A549 (cell line): ENCODE measurements around the gene IL17B. TPM values are rescaled to one million over a fixed set of nuclear protein-coding genes. Genes with fewer than 3 reads are reported as not detected.

Experiments used
- ATAC-seq, 2 experiments: fragments of 200-7000 bp in 1 of 2; fragments of >200 bp in 1 of 2; cut with Nextera tagmentation in 1 of 2; cut with Tn5 transposase in 1 of 2; 3 replicates each; pipeline versions ENCODE4 v1.8.0 to v1.9.1; 2018 to 2020; ENCODE audit warnings: mild to moderate bottlenecking in 1 of 2, moderate library complexity in 1 of 2
- CTCF ChIA-PET: fragments of 300-600 bp; sonication (Branson Sonifier 250); formaldehyde crosslinking; extraction: SDS; loops from one replicate; lab custom pipeline; 2021; ENCODE audit warnings: antibody characterized with exemption, inconsistent platforms; lab: Yijun Ruan, JAX
- POLR2A ChIA-PET: fragments of 350-600 bp; formaldehyde crosslinking; extraction: SDS; loops from one replicate; lab custom pipeline; 2021; ENCODE audit warnings: antibody characterized with exemption, inconsistent platforms; lab: Yijun Ruan, JAX
- DNase-seq, 2 experiments: peaks; one replicate each; pipeline versions ENCODE4 v3.0.0 to v3.0.0-alpha.2; 2011 to 2016; ENCODE audit warnings: low read depth in 1 of 2, low spot score in 1 of 2
- FAIRE-seq: peaks from 2 replicates; lab custom pipeline; 2011; peaks lifted over from hg19 to GRCh38; lab: Jason Lieb, UNC
- H3K27ac ChIP-seq, 2 experiments: fragments of >200 bp; sonication (Bioruptor Twin); formaldehyde crosslinking; 3 replicates each; pipeline ENCODE4 v1.5.1; 2016 to 2017
- H3K4me1 ChIP-seq: fragments of >200 bp; sonication (Bioruptor Twin); formaldehyde crosslinking; 3 replicates; pipeline ENCODE4 v1.6.1; 2016
- H3K4me2 ChIP-seq: fragments of >200 bp; sonication (Bioruptor Twin); formaldehyde crosslinking; 3 replicates; pipeline ENCODE4 v1.6.1; 2016
- H3K4me3 ChIP-seq: fragments of >200 bp; sonication (Bioruptor Twin); formaldehyde crosslinking; 3 replicates; pipeline ENCODE4 v1.5.1; 2016
- H3K9me3 ChIP-seq: fragments of >200 bp; sonication (Bioruptor Twin); formaldehyde crosslinking; 3 replicates; pipeline ENCODE4 v1.6.1; 2016
- CBX2 ChIP-seq: fragments of 200-600 bp; sonication (generic); IDR thresholded peaks from 2 replicates; pipeline ENCODE4 v1.6.1; 2016; ENCODE audit warnings: low read depth, mild to moderate bottlenecking, borderline replicate concordance
- CEBPB ChIP-seq, 2 experiments: fragments of >200 bp in 1 of 2; sonication (Bioruptor Twin) in 1 of 2; formaldehyde crosslinking in 1 of 2; IDR thresholded peaks; 2 replicates each; pipeline ENCODE4 v1.6.1; 2012 to 2016
- CHD2 ChIP-seq: fragments of 150-350 bp; IDR thresholded peaks from 2 replicates; pipeline ENCODE4 v1.6.1; 2014; ENCODE audit warnings: low read length; ENCODE audit not compliant: partially characterized antibody
- EHMT2 ChIP-seq: fragments of 200-600 bp; sonication (generic); IDR thresholded peaks from 2 replicates; pipeline ENCODE4 v1.6.1; 2016; ENCODE audit warnings: antibody characterized with exemption, low read depth, mild to moderate bottlenecking, moderate library complexity
- ELK1 ChIP-seq: fragments of 150-350 bp; IDR thresholded peaks from 2 replicates; pipeline ENCODE4 v1.6.1; 2014; ENCODE audit warnings: low read depth, mild to moderate bottlenecking, low read length
- EP300 ChIP-seq, 2 experiments: fragments of >200 bp; sonication (Bioruptor Twin); formaldehyde crosslinking; IDR thresholded peaks; 2 replicates in 1 of 2; 3 replicates in 1 of 2; pipeline ENCODE4 v1.6.1; 2016 to 2017
- FOSB ChIP-seq: fragments of 250-450 bp; sonication (Bioruptor Pico); IDR thresholded peaks from 2 replicates; pipeline ENCODE4 v1.5.0; 2020; ENCODE audit warnings: mild to moderate bottlenecking, moderate library complexity
- HDAC2 ChIP-seq: fragments of 200-600 bp; sonication (generic); IDR thresholded peaks from 2 replicates; pipeline ENCODE4 v1.6.1; 2016
- HES2 ChIP-seq: fragments of >200 bp; sonication (Bioruptor Twin); formaldehyde crosslinking; IDR thresholded peaks from 2 replicates; pipeline ENCODE4 v1.6.1; 2016
- HEYL ChIP-seq: fragments of 250-450 bp; sonication (Bioruptor Pico); IDR thresholded peaks from 2 replicates; pipeline ENCODE4 v1.8.0; 2021; ENCODE audit warnings: mild to moderate bottlenecking, moderate library complexity
- HMGXB4 ChIP-seq: fragments of 250-450 bp; sonication (Bioruptor Pico); IDR thresholded peaks from 2 replicates; pipeline ENCODE4 v1.5.0; 2021; ENCODE audit warnings: mild to moderate bottlenecking, moderate library complexity, borderline replicate concordance
- HOXB13 ChIP-seq: fragments of 250-450 bp; sonication (Bioruptor Pico); IDR thresholded peaks from 2 replicates; pipeline ENCODE4 v1.5.0; 2020; ENCODE audit warnings: low read depth, mild to moderate bottlenecking, moderate library complexity
- HOXB5 ChIP-seq: fragments of 250-450 bp; sonication (Bioruptor Pico); IDR thresholded peaks from 2 replicates; pipeline ENCODE4 v1.5.0; 2020; ENCODE audit warnings: mild to moderate bottlenecking, moderate library complexity
- JUN ChIP-seq, 2 experiments: fragments of >200 bp; sonication (Bioruptor Twin); formaldehyde crosslinking; IDR thresholded peaks; 2 replicates in 1 of 2; 3 replicates in 1 of 2; pipeline ENCODE4 v1.6.1; 2016 to 2017
- KDM1A ChIP-seq: fragments of 200-600 bp; sonication (generic); IDR thresholded peaks from 2 replicates; pipeline ENCODE4 v1.6.1; 2016; ENCODE audit warnings: low read depth, mild to moderate bottlenecking
- KDM5A ChIP-seq: fragments of 200-600 bp; sonication (generic); IDR thresholded peaks from 2 replicates; pipeline ENCODE4 v1.6.1; 2016; ENCODE audit warnings: antibody characterized with exemption, mild to moderate bottlenecking
- MAFK ChIP-seq: fragments of 450-650 bp; IDR thresholded peaks from 2 replicates; pipeline ENCODE4 v1.6.1; 2014; ENCODE audit not compliant: partially characterized antibody
- MAZ ChIP-seq: fragments of 150-350 bp; IDR thresholded peaks from 2 replicates; pipeline ENCODE4 v1.6.1; 2014; ENCODE audit warnings: antibody characterized with exemption, low read depth, low read length, borderline replicate concordance
- POLR2A ChIP-seq: IDR thresholded peaks from 2 replicates; pipeline ENCODE4 v1.6.1; 2012; ENCODE audit warnings: mild to moderate bottlenecking, low read length
- RAD21 ChIP-seq, 2 experiments: fragments of >200 bp in 1 of 2; sonication (Bioruptor Twin) in 1 of 2; formaldehyde crosslinking in 1 of 2; IDR thresholded peaks in 1 of 2; conservative IDR thresholded peaks in 1 of 2; 2 replicates in 1 of 2; 3 replicates in 1 of 2; pipeline ENCODE4 v1.6.1; 2012 to 2018; ENCODE audit warnings: inconsistent platforms in 1 of 2
- RARB ChIP-seq: fragments of 250-450 bp; sonication (Bioruptor Pico); IDR thresholded peaks from 2 replicates; pipeline ENCODE4 v1.8.0; 2021; ENCODE audit warnings: mild to moderate bottlenecking, moderate library complexity
- RFX5 ChIP-seq: fragments of 450-650 bp; IDR thresholded peaks from 2 replicates; pipeline ENCODE4 v1.7.1; 2014; ENCODE audit warnings: antibody characterized with exemption, mild to moderate bottlenecking, moderate library complexity
- RNF2 ChIP-seq: fragments of 200-600 bp; sonication (generic); IDR thresholded peaks from 2 replicates; pipeline ENCODE4 v1.6.1; 2016; ENCODE audit warnings: low read depth, mild to moderate bottlenecking, antibody characterized with exemption, moderate library complexity, borderline replicate concordance
- TFCP2L1 ChIP-seq: fragments of 250-450 bp; sonication (Bioruptor Pico); IDR thresholded peaks from 2 replicates; pipeline ENCODE4 v1.5.0; 2021; ENCODE audit warnings: mild to moderate bottlenecking
- TP53 ChIP-seq: fragments of 250-450 bp; sonication (Bioruptor Pico); IDR thresholded peaks from 2 replicates; pipeline ENCODE4 v1.5.0; 2021; ENCODE audit warnings: mild to moderate bottlenecking, moderate library complexity
- USF2 ChIP-seq: fragments of 450-650 bp; IDR thresholded peaks from 2 replicates; pipeline ENCODE4 v1.6.1; 2014; ENCODE audit warnings: antibody characterized with exemption
- ZC3H11A ChIP-seq: fragments of 450-650 bp; IDR thresholded peaks from 2 replicates; pipeline ENCODE4 v1.6.1; 2014; ENCODE audit warnings: antibody characterized with exemption, mild to moderate bottlenecking
- ZSCAN20 ChIP-seq: fragments of 250-450 bp; sonication (Bioruptor Pico); IDR thresholded peaks from 2 replicates; pipeline ENCODE4 v1.8.0; 2022; ENCODE audit warnings: mild to moderate bottlenecking, moderate library complexity
- WGBS: methylation state at CpG from one replicate; pipeline ENCODE4 v1.1.6; 2017; ENCODE audit errors: missing lambda C conversion rate; 5-methylcytosine and 5-hydroxymethylcytosine counted together
- polyA minus RNA-seq: library from RNA; depleted of rRNA, polyadenylated mRNA; stranded (reverse); fragments of >200 nt; gene quantifications from 2 replicates; pipeline ENCODE4 v1.2.3, GENCODE V29; 2011; rRNA and poly(A)+ RNA removed
- polyA plus RNA-seq, 4 experiments: library from polyadenylated mRNA; depleted of rRNA in 3 of 4; stranded (reverse); fragments of >200 nt; fragmentation: RNase III in 1 of 4; extraction: RNeasy Plus Mini Kit Qiagen cat#74134 plus additional on column Dnase treatment in 1 of 4; gene quantifications; 2 replicates in 3 of 4; 3 replicates in 1 of 4; pipeline ENCODE4 v1.2.3, GENCODE V29; 2011 to 2017

IL17B gene
- polyA plus RNA-seq (2011; rRNA removed) (0.23 and 0.30 TPM in 2 replicates), polyA plus RNA-seq (2017; fragmentation: RNase III; extraction: RNeasy Plus Mini Kit Qiagen cat#74134 plus additional on column Dnase treatment) (not detected in 3 replicates), polyA minus RNA-seq (not detected in 2 replicates)
- polyA plus RNA-seq (2012; cell fraction: cytosol; rRNA removed), result 0.33 and 0.34 TPM in 2 replicates
- 0.28 and 0.49 TPM in 2 replicates for polyA plus RNA-seq (2012; cell fraction: nucleus; rRNA removed)

GRCh38 chr5:149379177-149379761 lies at the start of gene IL17B:
Gene IL17B, minus strand, starts transcription at chr5:149379292. Its CDS starts 67 bp downstream, at chr5:149379225.
- H3K9me3 ChIP-seq, result no peaks in the 10 kb centered on the region
- no peak within 1 kb of the TSS for H3K4me3 ChIP-seq
- DNase-seq (no peak), ATAC-seq (no peak), FAIRE-seq (no peak)
- H3K27ac ChIP-seq, result no peak within 1 kb of the TSS
- CTCF ChIA-PET, result interaction anchor here (0.7 to 44.9 kb wide), 7 partner anchors 10 to 239 kb away, joined by 3 to 1709 read pairs (median 71); no protein-coding TSS in a partner anchor
- WGBS, result 72% methylated on average over 22 of the region's 22 CpGs
- POLR2A ChIA-PET, result no interaction called here
- no peaks in the 10 kb centered on the region; the same call in 2 of the 3 replicates for H3K4me1 ChIP-seq
- TF ChIP-seq TFCP2L1 (CRISPR knock-in tag), result no peak
- TF ChIP-seq RNF2, result no peak
- no peak for TF ChIP-seq ZSCAN20 (CRISPR knock-in tag)
- TF ChIP-seq ZC3H11A, result no peak
- TF ChIP-seq HMGXB4 (CRISPR knock-in tag), result no peak
- no peak for TF ChIP-seq MAFK
- TF ChIP-seq FOSB (CRISPR knock-in tag), result no peak
- TF ChIP-seq CEBPB (IDR thresholded peaks at IDR 0.05), result no peak
- H3K4me2 ChIP-seq, result no peak within 1 kb of the TSS

- H3K4me1 ChIP-seq, result peaks cover 16% of the 10 kb centered on the region
- H3K9me3 ChIP-seq, result no peaks in the 10 kb centered on the region
- 78% methylated on average over 5 of the region's 5 CpGs for WGBS
- POLR2A ChIA-PET, result no interaction called here
- no peak for ATAC-seq
- CTCF ChIA-PET, result interaction anchor here (1.2 to 52.1 kb wide), 5 partner anchors 11 to 137 kb away, joined by 6 to 1709 read pairs (median 13); partner anchors contain the start of genes IL17B and PCYOX1L
- H3K4me2 ChIP-seq, result no peak overlapping the region
- H3K4me3 ChIP-seq, result no peak overlapping the region
- TF ChIP-seq JUN (IDR thresholded peaks at IDR 0.05) (no peak), POLR2A (no peak), RAD21 (conservative IDR thresholded peaks at IDR 0.05 in 1 of 2, IDR thresholded peaks at IDR 0.05 in 1 of 2) (no peak)
- no peak for FAIRE-seq
- DNase-seq, result no peak
- no peak overlapping the region for H3K27ac ChIP-seq
Measured at GRCh38 chr5:149428032-149428431, 48.9 kb upstream of the IL17B start.

GRCh38 chr5:149427374-149427773 lies 48.3 kb upstream of the IL17B start:
- ChIA-PET CTCF (interaction anchor here (52.1 kb wide), 1 partner anchor 53 kb away, joined by 1709 read pairs; the partner anchor contains the start of genes IL17B and PCYOX1L), POLR2A (no interaction called here)
- H3K4me3 ChIP-seq, result no peak overlapping the region
- H3K4me1 ChIP-seq, result peaks cover 23% of the 10 kb centered on the region
- no peak for FAIRE-seq
- no peak for TF ChIP-seq FOSB (CRISPR knock-in tag)
- TF ChIP-seq HOXB5 (CRISPR knock-in tag), result no peak
- no peak for TF ChIP-seq ELK1
- no peak for TF ChIP-seq EHMT2
- TF ChIP-seq CHD2, result no peak
- no peak for TF ChIP-seq HDAC2
- no peak for TF ChIP-seq HOXB13
- TF ChIP-seq USF2, result no peak
- TF ChIP-seq TP53, result no peak
- TF ChIP-seq RARB (CRISPR knock-in tag), result no peak
- TF ChIP-seq KDM1A, result no peak
- no peak for TF ChIP-seq RFX5
- no peak for TF ChIP-seq POLR2A
- no peak for TF ChIP-seq MAZ
- no peak for TF ChIP-seq ZSCAN20 (CRISPR knock-in tag)
- TF ChIP-seq CBX2, result no peak
- no peak for TF ChIP-seq EP300 (IDR thresholded peaks at IDR 0.05)
- TF ChIP-seq KDM5A, result no peak
- TF ChIP-seq HES2, result no peak
- TF ChIP-seq HEYL (CRISPR knock-in tag), result no peak
- ATAC-seq, result no peak
- no peak for DNase-seq
- 69% methylated on average over 4 of the region's 4 CpGs for WGBS
- H3K9me3 ChIP-seq, result no peaks in the 10 kb centered on the region
- H3K4me2 ChIP-seq, result no peak overlapping the region
- 0 out of 6 replicates have a peak overlapping the region, but pooled peaks of 1 of the 2 experiments have one; percentile 10 for H3K27ac ChIP-seq
